NCI-H526 treated with DMSO at 0.1 percent for 48 hours (cell line): Measurements from ENCODE around the gene HDAC9.

Source experiments
- DNase-seq: peaks from one replicate; lab custom pipeline; 2025; lab: John Stamatoyannopoulos, UW

Gene HDAC9

GRCh38 chr7:18526368-18526878 is 30.9 kb downstream of the HDAC9 start:
- no peak for DNase-seq

GRCh38 chr7:18529239-18529638 is 33.7 kb downstream of the HDAC9 start:
- no peak for DNase-seq

- DNase-seq, result no peak
Observed at GRCh38 chr7:18530224-18531179, 35.0 kb downstream of the HDAC9 start.

DNA sequence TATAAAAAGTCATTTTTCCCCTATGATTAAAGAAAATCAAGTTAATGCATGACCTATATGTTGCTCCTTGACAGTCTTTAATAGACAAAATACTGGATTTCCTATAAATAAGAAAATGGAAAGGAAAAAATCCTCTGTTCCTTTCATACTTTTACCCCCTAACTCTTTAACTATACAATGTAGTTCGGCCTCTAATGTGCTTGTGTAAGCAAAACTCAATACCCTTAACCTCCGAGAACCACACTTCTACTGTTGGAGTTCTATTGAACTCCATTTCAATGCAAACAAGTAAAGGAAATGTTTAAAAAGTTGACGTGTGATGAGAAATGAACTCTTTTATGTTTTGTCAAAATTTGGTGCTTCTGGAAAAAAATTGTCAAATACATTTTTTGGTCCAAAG is 36.0 kb downstream of the HDAC9 start:
- DNase-seq, result no peak

GRCh38 chr7:18532813-18533212 is 37.3 kb downstream of the HDAC9 start:
- no peak for DNase-seq

DNA sequence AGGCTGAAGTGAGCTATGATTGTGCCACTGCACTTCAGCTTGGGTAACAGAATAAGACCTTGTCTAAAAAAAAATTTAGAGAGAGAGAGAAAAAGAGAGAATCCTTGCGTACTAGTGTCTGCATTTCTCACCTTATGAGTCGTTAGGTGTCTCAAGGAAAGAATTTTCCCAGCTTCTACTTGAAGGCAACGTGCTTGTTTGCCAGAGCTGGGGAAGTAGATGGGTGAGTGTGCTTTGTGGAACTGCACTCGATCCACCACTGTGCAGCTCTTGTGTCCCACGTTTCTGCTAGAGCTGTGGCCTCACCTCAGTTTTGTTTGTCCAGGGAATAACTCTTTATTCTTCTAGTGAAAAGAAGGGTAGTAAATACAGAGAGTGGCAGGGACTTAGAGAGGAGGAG is 38.9 kb downstream of the HDAC9 start:
- DNase-seq, result no peak

DNA sequence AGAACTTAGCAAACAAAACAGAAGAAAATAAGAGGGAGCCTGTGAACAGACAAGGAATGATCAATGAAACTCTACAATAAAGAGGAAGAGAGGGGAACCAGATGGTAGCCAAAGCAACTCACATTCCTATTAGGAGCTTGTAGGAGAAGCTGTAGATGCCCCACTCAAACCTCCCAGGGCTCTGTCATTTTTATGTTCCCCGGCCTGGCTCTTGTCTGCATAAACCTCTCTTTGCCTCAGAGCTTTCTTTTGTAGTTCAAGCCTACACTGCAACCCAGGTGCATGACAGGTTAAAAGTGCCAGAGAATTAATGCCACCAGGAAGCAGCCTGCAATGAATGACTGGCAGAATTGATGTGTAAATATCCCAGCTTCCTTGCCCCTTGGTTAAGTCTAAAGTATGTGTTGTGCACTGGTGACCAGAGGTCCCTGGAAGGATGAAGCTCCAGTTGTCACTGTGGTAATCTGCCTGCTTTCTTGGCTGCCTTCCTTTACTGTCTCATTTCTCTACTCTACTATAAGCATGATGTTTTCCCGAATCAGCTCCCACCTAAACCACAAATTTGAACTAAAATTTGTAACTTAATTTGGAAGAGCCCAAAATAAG is 40.4 kb downstream of the HDAC9 start:
- no peak for DNase-seq

DNA sequence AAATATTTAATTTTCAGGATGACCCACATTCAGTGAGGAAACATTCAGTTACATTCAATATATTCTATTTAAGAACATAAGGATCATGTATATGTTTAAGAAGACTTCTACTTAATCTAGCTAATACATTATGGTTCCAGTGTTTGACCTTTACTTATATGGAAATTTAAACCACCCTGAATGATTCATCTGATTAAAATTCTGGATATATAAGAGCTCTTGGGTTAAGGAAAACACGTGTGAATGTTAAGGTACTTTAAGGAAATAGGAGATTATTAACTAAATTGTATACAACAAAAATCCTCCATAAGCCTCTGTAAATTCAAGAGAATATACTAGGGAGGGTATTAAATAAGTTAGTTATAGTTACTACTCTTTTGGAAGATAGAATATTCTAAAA is 40.9 kb downstream of the HDAC9 start:
- no peak for DNase-seq

- no peak for DNase-seq
Observed at GRCh38 chr7:18538554-18539250, 43.2 kb downstream of the HDAC9 start.

GRCh38 chr7:18540396-18540795 is 44.8 kb downstream of the HDAC9 start:
- DNase-seq, result no peak

DNA sequence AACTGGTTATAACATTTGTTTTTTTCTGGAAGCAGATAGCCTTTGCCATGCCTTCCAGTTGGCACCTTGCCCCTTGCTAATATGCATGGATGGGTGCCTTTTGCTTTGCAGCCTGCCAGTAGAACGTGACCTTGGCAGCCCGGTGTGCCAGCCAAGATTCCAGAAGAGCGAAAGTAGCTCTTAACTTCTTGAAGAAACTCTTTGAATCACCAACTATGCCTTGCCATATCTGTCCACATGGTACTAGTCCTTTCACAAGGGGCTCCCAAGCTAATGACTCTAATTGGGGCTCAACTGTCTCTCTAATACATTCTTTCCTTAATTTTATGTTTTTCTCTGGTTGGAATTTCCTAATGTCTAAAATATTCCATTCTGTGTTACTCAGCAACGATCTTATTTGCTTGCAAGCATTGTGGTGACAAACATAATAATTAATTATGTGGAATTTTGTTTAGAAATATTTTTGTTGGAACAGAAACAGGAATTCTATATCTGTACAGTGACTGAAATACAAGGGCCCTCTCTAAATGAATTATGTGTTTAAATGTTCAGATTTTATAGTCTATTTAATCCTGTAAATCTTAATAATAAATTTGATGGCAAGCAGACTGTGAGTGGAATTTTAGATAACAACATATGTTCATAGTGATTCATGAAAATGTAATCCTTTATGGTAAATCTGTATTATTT is 45.8 kb downstream of the HDAC9 start:
- no peak for DNase-seq

- DNase-seq, result no peak
Observed at GRCh38 chr7:18541871-18542212, 46.3 kb downstream of the HDAC9 start.

DNA sequence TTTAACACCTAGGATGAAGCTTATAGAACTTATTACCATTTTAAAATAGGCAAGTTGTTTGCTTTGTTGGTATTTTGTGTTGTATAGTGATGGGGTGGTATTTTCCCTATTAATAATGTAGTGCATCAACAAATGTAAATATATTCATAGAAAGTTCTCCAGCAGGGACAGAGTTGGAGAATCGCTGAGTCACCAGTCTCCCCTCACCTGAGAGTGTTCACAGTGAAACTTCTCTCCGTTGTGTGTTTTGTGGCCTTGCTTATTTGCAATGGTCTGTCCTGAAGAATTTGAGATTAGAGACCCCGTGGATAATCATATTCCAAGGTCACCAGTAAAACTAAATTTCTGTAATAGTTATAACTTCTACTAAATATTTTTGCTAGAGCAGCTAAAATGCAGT is 51.0 kb downstream of the HDAC9 start:
- no peak for DNase-seq

GRCh38 chr7:18547509-18548187 is 52.1 kb downstream of the HDAC9 start:
- DNase-seq, result no peak

GRCh38 chr7:18548534-18548933 is 53.0 kb downstream of the HDAC9 start:
- DNase-seq, result no peak

GRCh38 chr7:18550574-18550973 is 55.0 kb downstream of the HDAC9 start:
- DNase-seq, result no peak

DNA sequence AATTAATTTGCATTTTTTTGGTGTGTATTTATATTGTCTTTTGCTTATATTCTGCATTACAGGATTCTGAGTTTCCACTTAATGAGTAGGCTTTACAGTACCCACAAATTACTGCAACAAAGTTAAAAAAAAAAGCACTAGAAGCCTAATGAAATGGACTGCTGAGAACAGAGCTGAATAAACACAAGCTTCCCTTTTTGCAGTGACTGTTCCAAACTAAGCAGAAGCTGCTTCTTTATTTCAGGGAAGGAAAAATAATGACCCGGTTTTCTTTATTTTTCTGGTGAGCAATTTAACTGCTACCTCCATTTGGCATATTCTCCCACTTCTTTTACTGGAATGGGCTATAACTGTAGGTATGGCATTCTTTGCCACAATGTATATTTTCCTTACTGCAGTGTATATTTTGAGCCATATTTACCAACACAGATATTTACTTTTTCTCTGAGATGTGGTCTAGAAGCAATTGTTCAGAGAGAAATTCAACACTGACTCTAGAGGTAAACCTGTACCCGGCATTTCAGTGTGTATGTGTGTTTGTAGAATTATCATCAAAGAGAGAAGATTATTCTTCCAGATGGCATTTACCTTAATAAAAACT is 56.9 kb downstream of the HDAC9 start:
- no peak for DNase-seq

DNA sequence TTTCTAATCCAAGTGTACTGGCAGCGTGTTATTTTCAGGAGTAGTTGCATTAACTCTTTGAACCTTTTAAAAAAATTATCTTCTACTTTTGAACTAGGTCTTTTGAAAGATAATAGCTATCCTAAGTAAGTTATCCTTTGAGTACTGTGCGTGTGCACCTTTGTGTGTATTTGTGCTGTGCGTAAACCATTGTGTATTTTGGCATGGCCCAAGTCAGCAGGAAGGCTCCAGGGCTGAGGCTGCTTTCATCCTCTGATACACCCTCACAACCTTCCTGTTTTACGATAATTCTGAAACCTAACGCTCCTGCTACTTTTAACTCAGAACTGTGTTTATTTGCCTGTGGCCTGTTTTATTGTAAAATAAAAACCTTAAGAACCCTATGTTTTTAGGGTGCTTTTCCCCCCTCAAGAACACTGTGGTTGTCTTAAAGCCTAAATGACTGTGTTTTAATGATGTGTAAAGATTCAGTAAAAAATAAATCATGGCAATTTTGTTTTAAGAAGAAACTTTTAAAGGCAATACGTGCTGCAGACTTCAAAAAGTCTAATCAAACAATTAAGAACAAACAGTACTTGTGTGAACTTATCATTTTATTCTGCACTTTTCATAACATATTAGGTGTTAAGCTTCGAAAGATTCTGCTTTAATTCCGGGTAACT is 57.5 kb downstream of the HDAC9 start:
- no peak for DNase-seq

DNA sequence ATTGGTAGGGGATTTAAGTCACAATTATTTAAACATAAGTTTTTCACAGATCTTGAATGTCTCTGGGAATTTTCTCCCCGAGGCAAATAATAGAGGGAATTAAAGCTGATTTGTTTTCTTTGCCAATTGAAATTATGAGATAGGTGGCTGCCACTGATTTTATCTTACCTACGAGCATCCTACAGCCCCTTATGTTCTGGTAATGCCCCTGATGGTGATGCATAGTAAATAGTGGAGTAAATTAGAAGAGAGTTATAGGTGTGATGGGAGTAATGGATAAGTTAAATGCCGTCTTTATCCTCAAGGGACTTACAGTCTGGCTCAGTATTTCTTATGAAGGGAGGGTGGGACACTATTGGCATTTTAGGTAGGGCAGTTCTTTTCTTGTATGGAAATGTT is 58.1 kb downstream of the HDAC9 start:
- no peak for DNase-seq

- DNase-seq, result no peak
Observed at GRCh38 chr7:18555120-18555519, 59.6 kb downstream of the HDAC9 start.

- no peak for DNase-seq
Observed at GRCh38 chr7:18555968-18556367, 60.4 kb downstream of the HDAC9 start.
